MG63 (cell line): ENCODE results near the gene CTNND2. TPM values are rescaled to one million over a fixed set of nuclear protein-coding genes. Genes with fewer than 3 reads are reported as not detected.

Experiments
- DNase-seq: peaks from one replicate; pipeline ENCODE4 v3.0.0-alpha.2; 2020
- H3K27me3 ChIP-seq: fragments of 250-450 bp; sonication (Bioruptor Pico); 2 replicates; pipeline ENCODE4 v1.5.1; 2020; ENCODE audit warnings: mild to moderate bottlenecking, moderate library complexity
- H3K36me3 ChIP-seq: fragments of 250-450 bp; sonication (Bioruptor Pico); 2 replicates; pipeline ENCODE4 v1.5.1; 2020; ENCODE audit warnings: mild to moderate bottlenecking, moderate library complexity
- H3K4me3 ChIP-seq: fragments of 250-450 bp; sonication (Bioruptor Pico); 2 replicates; pipeline ENCODE4 v1.5.1; 2020; ENCODE audit warnings: mild to moderate bottlenecking, moderate library complexity
- H3K9me3 ChIP-seq: fragments of 250-450 bp; sonication (Bioruptor Pico); 2 replicates; pipeline ENCODE4 v1.5.1; 2020; ENCODE audit warnings: mild to moderate bottlenecking, moderate library complexity
- total RNA-seq: library from RNA; depleted of rRNA; stranded (reverse); fragments of >200 nt; shearing (Covaris generic); gene quantifications from 2 replicates; pipeline ENCODE4 v1.2.3, GENCODE V29; 2014; ENCODE audit warnings: low replicate concordance

Gene CTNND2
- total RNA-seq, 1 experiment from 2014 or later: 0.13 TPM

GRCh38 chr5:11602298-11602697 is 301.9 kb downstream of the CTNND2 start:
- DNase-seq: no peak

GRCh38 chr5:11599499-11599898 is 304.7 kb downstream of the CTNND2 start:
- H3K4me3 ChIP-seq: no peak overlapping the region
- no peaks in the 10 kb centered on the region for H3K27me3 ChIP-seq
- H3K36me3 ChIP-seq: no peaks in the 10 kb centered on the region
- H3K9me3 ChIP-seq: no peaks in the 10 kb centered on the region
- DNase-seq: no peak

More at GRCh38 chr5:11602298-11602697, 301.9 kb downstream of the CTNND2 start:
- Histone ChIP-seq H3K9me3 (no peaks in the 10 kb centered on the region), H3K27me3 (no peaks in the 10 kb centered on the region), H3K4me3 (no peak overlapping the region), H3K36me3 (no peaks in the 10 kb centered on the region)

GRCh38 chr5:11596657-11597071 is 307.6 kb downstream of the CTNND2 start:
- Histone ChIP-seq H3K27me3 (no peaks in the 10 kb centered on the region), H3K4me3 (no peak overlapping the region), H3K36me3 (no peaks in the 10 kb centered on the region), H3K9me3 (no peaks in the 10 kb centered on the region)
- DNase-seq: no peak

GRCh38 chr5:11596185-11596584 is 308.1 kb downstream of the CTNND2 start:
- Histone ChIP-seq H3K27me3 (no peaks in the 10 kb centered on the region), H3K9me3 (no peaks in the 10 kb centered on the region), H3K36me3 (no peaks in the 10 kb centered on the region), H3K4me3 (no peak overlapping the region)
- DNase-seq: peak; percentile 66

- no peak for DNase-seq
- no peaks in the 10 kb centered on the region for H3K27me3 ChIP-seq
- no peak overlapping the region for H3K4me3 ChIP-seq
- no peaks in the 10 kb centered on the region for H3K36me3 ChIP-seq
- no peaks in the 10 kb centered on the region for H3K9me3 ChIP-seq
These were observed 309.2 kb downstream of the CTNND2 start for GRCh38 chr5:11595045-11595444.

GRCh38 chr5:11594021-11594420 is 310.2 kb downstream of the CTNND2 start:
- DNase-seq: no peak
- Histone ChIP-seq H3K9me3 (no peaks in the 10 kb centered on the region), H3K36me3 (no peaks in the 10 kb centered on the region), H3K27me3 (no peaks in the 10 kb centered on the region; the same call in 1 of the 2 replicates), H3K4me3 (no peak overlapping the region)

- H3K36me3 ChIP-seq: no peaks in the 10 kb centered on the region
- DNase-seq: no peak
- H3K9me3 ChIP-seq: no peaks in the 10 kb centered on the region
- peaks cover 5% of the 10 kb centered on the region; the same call in 1 of the 2 replicates for H3K27me3 ChIP-seq
- no peak overlapping the region for H3K4me3 ChIP-seq
These were observed 313.8 kb downstream of the CTNND2 start for GRCh38 chr5:11590475-11590874.

- Histone ChIP-seq H3K36me3 (no peaks in the 10 kb centered on the region), H3K9me3 (no peaks in the 10 kb centered on the region), H3K27me3 (peaks cover 9% of the 10 kb centered on the region), H3K4me3 (no peak overlapping the region)
- DNase-seq: no peak
These were observed 315.4 kb downstream of the CTNND2 start for GRCh38 chr5:11588803-11589202.

- Histone ChIP-seq H3K9me3 (no peaks in the 10 kb centered on the region), H3K4me3 (no peak overlapping the region), H3K36me3 (no peaks in the 10 kb centered on the region), H3K27me3 (peaks cover 12% of the 10 kb centered on the region)
- DNase-seq: no peak
These were observed 320.2 kb downstream of the CTNND2 start for GRCh38 chr5:11584017-11584416.

GRCh38 chr5:11579351-11579750 is 324.9 kb downstream of the CTNND2 start:
- H3K4me3 ChIP-seq: no peak overlapping the region
- peaks cover 6% of the 10 kb centered on the region for H3K27me3 ChIP-seq
- no peaks in the 10 kb centered on the region for H3K36me3 ChIP-seq
- H3K9me3 ChIP-seq: no peaks in the 10 kb centered on the region
- DNase-seq: no peak

GRCh38 chr5:11574787-11575186 is 329.5 kb downstream of the CTNND2 start:
- H3K4me3 ChIP-seq: no peak overlapping the region

GRCh38 chr5:11573140-11573992 is 330.9 kb downstream of the CTNND2 start:
- Histone ChIP-seq H3K9me3 (no peaks in the 10 kb centered on the region), H3K4me3 (no peak overlapping the region), H3K36me3 (no peaks in the 10 kb centered on the region), H3K27me3 (peaks cover 3% of the 10 kb centered on the region; the same call in 1 of the 2 replicates)
- DNase-seq: no peak

More at GRCh38 chr5:11574787-11575186, 329.5 kb downstream of the CTNND2 start:
- peaks cover 3% of the 10 kb centered on the region; the same call in 1 of the 2 replicates for H3K27me3 ChIP-seq
- no peaks in the 10 kb centered on the region for H3K36me3 ChIP-seq
- H3K9me3 ChIP-seq: no peaks in the 10 kb centered on the region
- DNase-seq: no peak

- Histone ChIP-seq H3K36me3 (no peaks in the 10 kb centered on the region), H3K9me3 (no peaks in the 10 kb centered on the region), H3K4me3 (no peak overlapping the region), H3K27me3 (peaks cover 4% of the 10 kb centered on the region)
- no peak for DNase-seq
These were observed 339.5 kb downstream of the CTNND2 start for GRCh38 chr5:11564706-11565105.

- H3K36me3 ChIP-seq: no peaks in the 10 kb centered on the region
- no peak overlapping the region for H3K4me3 ChIP-seq
- H3K27me3 ChIP-seq: peaks cover 4% of the 10 kb centered on the region
- no peak for DNase-seq
- H3K9me3 ChIP-seq: no peaks in the 10 kb centered on the region
These were observed 340.4 kb downstream of the CTNND2 start for GRCh38 chr5:11563822-11564221.

GRCh38 chr5:11560915-11561697 is 343.1 kb downstream of the CTNND2 start:
- Histone ChIP-seq H3K27me3 (peaks cover 4% of the 10 kb centered on the region), H3K4me3 (no peak overlapping the region), H3K9me3 (no peaks in the 10 kb centered on the region), H3K36me3 (no peaks in the 10 kb centered on the region)
- no peak for DNase-seq

- no peak for DNase-seq
These were observed 347.2 kb downstream of the CTNND2 start for GRCh38 chr5:11557063-11557462.

GRCh38 chr5:11555171-11555570 is 349.1 kb downstream of the CTNND2 start:
- H3K4me3 ChIP-seq: no peak overlapping the region
- peaks cover 4% of the 10 kb centered on the region; the same call in 1 of the 2 replicates for H3K27me3 ChIP-seq
- no peaks in the 10 kb centered on the region for H3K9me3 ChIP-seq
- no peak for DNase-seq
- H3K36me3 ChIP-seq: no peaks in the 10 kb centered on the region

More at GRCh38 chr5:11557063-11557462, 347.2 kb downstream of the CTNND2 start:
- Histone ChIP-seq H3K36me3 (no peaks in the 10 kb centered on the region), H3K4me3 (no peak overlapping the region), H3K27me3 (peaks cover 2% of the 10 kb centered on the region; the same call in 1 of the 2 replicates), H3K9me3 (no peaks in the 10 kb centered on the region)
